ENCODE measurements around the gene NPW.
A peak's percentile ranks its signal among the peaks of the same experiment; 100 is the strongest.
"Not testable (repeated sequence)": the region's sequence is repeated elsewhere in the genome, so short reads cannot be mapped to it uniquely, and the experiment has no call there.

NPW gene

DNA sequence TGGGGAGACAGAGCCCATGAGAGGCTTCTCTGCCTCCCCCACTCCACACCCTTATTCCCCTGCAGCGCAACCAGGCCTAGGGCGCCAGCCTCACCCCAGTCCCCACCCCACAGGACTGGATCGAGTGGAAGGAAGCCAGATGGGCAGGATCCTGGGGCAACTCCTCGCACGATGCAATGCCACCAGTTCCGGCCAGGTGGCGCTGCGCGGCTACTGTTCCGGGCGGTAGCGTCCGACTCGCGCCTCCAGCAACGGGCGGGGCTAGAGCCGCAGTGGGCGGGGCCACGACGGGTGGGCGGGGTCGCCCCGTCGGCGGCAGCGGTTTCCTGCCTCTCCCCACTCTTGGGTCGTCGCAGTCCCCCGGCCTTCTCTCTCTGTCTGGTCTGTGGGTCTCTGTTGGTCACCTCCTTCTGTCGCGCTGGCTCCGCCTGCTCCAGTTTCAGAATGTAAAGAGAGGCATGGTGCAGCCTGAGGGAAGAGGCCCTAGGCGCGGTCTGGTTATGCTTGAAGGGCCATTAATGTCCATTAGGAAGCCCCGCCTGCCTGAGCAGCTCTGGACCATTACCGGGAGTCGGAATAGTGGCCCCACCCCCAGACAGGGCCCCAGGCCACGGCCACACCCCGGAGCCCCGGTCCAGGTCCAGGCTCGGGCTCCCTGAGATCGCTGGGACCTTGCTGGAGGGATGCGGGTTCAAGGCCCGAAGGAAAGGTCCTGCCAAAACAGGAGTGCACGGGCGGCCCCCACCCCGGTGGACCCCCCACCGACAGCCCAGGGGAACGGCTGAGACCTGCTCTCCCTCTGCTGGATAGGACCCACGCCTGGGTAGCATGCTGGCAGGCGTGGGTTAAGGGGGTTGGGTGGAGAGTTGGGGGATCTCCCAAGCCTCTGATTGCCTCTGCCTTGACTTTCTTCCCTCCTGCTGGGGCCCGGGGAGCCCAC lies 3.8 kb downstream of the NPW start:
- DNase-seq, result peak; percentile 63

DNA sequence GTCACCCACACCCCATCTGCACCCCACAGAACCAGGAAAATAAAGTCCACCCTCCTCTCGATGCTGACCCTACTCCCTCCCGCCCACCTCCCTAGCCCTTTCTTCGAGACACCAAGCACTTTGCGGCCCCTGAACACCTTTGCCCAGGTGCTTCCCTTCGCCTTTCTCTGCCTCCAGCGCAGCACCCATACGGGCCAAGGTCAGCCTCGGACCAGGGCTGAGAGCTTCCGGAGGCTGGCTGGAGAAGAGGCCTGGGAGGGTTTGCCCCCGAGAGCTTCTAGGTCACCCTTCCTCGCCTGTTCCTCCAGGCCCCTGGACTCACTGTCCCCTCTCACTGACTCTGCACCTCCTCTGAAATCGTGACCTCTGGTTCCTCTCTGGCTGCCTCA lies 4.4 kb downstream of the NPW start:
- DNase-seq, result no peak

DNA sequence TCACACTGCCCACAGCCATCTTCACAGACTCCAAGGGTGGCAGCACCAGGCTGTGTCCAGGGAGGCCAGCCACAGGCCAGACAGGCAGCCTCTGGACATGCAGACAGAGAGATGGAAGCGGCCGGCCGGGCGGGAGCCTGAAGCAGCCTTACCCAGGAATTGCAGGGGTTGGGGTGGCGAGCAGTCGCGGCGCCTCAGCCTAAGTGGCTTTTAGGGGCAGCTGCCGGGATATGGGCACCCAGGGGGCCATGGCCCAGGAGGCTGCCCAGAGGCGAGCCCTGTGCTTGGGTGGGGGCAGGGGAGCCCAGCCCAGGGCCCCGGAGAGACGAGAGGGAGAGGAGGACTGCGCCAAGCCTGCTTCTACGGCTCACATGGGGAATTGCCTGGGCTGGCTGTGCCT lies 5.7 kb downstream of the NPW start:
- no peak for DNase-seq

DNA sequence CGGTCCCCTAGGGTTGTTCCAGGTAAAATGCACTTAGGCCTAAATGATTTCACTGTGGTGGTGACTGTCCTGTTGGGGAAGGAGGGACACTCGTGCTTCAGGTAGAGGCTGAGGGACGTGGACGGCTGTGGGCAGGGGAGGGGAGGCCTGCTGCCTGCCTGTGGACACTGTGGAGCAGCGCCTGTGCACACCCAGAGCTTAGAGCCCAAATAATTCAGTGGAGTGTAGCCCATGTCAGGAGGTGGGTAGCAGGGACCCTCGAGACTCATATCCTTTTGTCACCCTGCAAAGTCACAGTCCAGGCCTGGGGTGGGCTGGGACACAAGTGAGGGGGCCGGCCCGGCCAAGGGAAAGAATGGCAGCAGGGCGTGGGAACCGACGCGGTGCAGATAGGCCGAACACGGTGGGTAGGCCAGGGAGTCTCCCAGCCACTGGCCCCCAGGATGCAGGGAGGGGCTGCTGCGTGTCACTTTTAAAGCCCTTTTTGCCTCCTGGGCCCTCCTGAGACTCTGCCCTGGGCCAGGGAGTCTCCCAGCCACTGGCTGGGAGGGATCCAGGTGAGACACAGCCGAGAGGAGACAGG lies 6.4 kb downstream of the NPW start:
- no peak for DNase-seq

DNA sequence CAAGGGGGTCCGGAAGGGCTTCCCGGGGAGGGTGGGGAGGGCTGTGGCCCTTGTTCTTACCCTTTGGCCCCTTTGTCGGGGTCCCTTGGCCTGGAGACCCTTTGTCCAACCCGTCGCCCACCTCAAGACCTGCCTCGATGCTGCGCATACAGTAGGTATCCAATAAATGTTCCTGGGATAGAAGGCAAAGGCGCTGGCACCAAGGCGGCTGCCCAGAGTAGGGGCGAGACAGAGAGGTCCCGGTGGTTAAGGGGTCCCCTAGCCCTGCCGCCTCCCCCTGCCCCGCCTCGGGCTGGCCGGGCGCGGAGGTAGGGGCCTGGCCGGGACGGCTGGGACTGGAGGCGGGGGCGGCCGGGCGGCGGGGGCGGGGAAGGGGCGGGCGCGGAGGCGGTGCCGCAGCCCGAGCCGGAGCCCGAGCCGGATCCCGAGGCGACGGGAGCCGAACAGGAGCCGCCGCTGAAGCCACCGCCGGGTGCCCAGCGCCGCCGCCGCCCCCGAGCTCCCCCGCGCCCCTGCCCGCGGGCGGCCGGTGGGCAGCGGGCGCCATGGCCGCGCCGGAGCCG lies 7.0 kb downstream of the NPW start, which contains the start of gene NHERF2:
Gene NHERF2 (plus strand): TSS at position 442 of the 563 bp plus-strand sequence. CDS start 104 bp downstream, at position 546.
- no peak for DNase-seq

DNA sequence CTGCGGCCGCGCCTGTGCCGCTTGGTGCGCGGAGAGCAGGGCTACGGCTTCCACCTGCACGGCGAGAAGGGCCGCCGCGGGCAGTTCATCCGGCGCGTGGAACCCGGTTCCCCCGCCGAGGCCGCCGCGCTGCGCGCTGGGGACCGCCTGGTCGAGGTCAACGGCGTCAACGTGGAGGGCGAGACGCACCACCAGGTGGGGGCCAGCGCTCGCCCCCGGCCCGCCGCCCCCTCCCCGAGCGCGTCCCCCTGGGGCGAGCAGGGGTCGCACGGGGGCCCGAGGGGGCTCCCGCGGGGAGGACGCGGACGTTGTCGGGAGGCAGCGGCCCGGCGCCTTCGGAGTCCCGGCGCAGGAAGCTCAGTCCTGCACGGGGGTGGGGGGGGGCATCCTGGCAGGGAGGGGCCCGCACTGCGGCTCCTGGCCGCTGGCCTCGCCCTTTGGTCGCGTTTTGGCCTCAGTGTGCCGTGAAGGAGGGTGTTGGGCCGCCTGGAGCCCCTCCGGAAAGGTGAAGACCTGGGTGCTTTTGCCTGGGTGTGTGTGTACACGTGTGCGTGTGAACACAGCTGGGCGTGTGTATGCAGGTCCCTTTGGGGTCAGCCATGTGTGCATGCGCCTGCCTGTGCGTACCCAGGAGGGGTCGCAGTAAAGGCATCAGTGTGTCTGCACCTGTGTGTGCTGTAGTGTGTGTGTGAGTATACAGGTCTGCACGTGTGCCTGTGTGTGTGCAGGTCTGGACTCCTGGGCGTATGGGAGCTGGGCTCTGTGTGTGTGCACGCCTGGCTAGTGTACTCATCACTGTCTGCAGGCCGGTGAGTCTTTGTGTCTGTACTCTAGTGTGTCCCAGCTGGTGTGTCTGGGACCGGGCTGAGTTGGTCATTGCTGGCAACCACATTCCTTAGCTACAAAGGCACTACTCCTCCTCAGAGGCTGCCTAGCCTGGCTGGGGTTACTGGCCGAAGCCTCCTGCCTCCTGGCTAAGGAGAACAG lies 7.7 kb downstream of the NPW start:
- no peak for DNase-seq

DNA sequence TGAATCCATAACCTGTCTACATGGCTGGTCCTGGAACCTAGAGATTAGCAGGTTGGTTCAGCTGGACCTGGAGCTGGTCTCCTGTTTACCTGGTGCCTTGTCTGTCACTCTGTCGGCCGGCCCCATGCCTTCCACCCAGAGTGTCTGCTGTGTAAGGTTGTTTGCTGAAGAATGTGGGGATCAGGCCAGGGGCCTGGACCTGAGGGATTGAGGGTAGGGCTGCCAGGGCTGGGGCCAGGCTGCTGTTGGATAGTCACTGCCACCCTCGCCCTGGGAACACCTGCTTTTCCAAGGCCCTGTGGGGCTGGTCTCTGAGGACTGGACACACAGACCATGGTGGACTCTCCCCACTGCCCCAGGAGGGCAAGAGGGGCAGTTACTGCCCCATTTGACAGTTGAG lies 8.6 kb downstream of the NPW start:
- no peak for DNase-seq

DNA sequence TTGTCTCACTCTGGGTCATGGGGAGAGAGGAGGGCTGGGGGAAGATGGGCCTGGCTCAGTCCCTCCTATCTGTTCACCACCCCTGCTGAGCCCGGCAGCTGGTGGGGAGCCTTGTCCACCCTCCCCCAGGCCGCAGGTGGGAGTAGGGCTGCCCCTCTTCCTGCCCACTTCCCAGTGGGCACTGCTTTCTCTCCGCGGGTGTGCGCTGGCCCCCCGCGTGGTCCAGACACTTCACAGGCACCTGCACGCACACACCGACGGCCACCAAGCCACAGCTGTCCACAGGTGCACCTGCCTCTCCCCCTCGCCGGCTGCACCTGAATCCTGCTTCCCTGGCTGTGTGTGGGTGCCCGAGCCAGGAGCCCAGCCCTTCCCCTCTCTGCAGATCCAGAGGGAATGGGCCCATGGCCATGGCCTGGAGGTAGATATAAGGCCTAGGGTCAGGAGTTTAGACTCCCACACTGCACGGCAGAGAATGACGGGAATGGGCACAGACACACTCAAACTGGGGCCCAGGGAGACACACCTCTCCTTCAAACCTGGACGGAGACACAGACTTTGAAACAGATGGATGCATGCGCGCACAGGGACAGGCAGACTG lies 9.1 kb downstream of the NPW start:
- DNase-seq, result no peak

DNA sequence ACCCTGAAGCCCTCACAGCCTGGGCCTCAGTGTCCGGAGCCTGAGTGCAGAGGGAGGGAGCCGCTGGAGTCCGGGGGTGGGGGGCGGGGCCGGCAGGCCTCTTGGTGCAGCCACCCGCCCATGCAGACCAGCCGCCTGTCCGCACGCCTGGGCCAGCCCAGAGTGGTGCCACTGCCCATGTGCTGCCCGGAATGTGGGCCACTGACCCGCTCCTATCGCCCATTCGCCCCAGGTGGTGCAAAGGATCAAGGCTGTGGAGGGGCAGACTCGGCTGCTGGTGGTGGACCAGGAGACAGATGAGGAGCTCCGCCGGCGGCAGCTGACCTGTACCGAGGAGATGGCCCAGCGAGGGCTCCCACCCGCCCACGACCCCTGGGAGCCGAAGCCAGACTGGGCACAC lies 9.8 kb downstream of the NPW start:
- DNase-seq, result no peak

DNA sequence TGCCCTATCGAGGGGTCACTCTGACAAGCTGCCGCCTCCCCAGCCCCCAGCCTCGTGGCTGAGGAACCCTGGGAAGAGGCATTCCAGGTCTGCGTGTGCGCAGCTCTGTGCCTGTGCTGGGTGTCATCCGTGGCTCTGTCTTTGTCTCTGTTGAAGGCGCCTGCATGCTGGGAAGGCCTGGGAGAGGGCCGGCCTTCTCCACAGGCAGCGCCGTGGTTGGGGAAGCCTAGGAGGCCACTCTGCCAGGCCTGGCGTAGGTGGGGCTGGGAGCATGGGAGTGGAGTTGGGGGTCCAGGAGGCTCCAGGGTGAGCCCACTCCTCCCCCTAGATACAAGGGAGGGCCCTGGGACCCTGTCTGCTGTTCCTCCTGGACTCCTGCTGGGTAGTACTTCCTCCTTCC lies 10.5 kb downstream of the NPW start:
- no peak for DNase-seq

DNA sequence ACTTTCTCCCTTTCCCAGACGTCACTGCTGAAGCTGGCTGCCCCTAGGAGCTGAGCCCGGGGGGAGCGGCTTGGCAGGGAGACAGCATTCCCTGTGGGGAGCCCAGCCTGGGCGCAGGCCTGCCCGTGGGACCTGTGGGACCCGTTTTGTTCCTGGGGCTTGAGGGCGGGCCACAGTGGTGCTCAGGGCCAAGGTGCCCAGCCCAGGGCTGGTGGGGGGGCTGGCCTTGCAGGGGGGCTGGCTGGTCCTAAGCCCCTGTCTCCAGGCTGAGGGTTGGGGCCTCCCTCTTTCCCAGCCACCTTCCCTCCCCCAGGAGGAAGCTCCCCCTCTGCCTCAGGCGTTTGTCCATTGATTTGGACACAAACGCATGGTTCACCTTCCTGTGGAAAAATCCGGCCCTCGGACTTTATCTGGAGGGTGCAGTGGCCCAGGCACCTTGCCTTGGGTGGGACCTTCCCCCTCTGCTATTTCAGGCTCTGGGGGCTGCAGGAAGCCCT lies 11.5 kb downstream of the NPW start:
- DNase-seq, result no peak

DNA sequence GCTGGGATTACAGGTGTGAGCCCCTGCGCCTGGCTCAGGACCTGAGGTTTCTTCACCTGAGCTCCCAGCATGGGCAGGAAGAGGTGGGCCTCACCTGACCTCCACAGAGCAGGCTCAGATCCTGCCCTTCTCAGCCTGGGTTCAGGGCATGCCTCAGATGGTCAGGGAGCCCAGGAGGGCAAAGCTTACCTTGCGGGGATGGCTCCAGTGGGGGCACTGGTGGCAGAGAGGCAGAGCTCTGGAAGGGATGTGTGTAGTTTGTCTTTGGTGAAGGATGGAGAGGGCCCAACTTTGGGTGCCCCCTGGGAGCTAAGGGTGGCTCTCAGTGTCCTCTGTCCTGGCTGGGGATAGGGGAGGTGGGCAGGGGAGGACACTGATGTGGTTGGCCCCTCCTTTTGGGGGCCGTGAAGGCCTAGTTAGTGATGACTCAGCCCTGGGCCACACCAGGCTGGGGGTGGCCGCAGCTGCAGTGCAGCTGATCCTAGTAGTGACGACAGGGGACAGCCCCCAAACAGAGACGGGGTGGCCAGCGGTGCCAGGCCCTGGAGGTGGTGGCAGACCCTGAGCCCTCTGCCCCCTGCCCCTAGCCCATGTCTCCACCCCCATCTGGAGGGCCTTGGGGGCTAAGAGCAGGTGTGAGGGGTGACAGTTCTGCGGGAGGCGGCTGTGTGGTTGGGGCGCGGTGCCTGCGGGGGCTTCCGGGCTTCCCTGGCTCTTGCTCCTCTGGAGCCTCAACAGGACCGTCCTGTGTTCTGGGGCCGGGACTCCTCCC lies 12.9 kb downstream of the NPW start:
- no peak for DNase-seq

DNA sequence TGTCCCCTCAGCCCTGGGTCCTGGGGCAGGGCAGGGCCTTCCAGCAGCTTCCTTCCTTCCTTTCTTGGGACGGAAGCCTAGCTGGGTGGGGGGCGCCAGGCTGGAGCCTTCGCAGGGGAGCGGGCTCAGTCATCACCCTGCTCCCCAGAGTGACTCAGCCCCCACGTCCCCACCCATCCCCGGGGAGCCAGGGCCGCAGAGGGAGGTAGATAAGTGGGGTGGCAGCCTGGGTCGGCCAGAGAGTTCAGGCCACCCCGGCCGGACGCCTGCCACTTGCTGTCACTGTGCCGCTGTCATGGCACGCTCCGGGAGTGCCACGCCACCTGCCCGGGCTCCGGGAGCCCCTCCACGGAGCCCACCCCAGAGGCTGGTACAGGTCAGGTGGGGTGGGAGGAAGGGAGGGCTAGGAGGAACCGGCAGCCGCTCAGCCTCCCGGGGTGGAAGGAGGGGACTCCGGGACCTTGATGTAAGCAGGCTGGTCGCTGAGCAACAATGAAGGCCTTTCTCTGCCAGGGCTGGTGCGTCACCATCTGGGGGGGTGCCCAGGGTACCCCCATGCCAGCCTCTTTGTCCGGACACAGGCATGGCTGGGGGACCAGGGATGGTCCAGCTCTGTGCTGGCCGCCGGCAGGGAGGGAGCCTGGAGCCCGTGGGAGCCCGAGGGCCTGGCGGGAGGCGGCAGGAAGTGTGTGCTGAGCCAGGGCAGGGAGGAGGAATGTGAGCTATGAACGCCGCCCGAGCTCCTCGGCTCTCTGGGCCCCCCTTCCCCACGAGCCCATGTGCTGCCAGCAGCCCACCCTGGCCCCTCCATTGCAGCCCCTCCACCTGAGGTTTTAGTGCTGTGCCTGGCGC lies 13.7 kb downstream of the NPW start:
- no peak for DNase-seq

DNA sequence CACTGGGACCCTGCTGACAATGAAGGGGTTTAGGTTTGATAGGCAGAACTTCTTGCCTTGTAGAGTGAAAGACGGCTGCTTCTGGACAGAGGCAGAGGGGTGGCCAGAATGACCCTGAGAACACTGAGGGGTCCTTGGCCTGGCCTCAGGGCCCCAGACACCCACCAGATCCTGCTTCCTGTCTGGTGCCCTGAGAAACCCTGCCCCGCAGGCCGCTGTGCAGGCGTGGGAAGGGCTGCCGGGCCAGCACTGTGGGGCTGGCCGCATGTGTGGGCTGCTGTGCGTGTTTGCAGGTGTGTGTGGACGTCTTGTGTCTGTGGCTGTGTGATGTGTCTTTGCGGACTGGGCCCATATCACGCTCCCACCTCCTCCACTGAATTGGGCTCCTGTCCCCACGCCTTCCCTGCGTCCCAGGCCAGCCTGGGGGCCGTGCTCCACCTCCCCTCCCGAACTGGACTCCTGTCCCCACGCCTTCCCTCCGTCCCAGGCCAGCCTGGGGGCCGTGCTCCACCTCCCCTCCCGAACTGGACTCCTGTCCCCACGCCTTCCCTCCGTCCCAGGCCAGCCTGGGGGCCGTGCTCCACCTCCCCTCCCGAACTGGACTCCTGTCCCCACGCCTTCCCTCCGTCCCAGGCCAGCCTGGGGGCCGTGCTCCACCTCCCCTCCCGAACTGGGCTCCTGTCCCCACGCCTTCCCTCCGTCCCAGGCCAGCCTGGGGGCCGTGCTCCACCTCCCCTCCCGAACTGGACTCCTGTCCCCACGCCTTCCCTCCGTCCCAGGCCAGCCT lies 14.5 kb downstream of the NPW start:
- DNase-seq, result not testable (repeated sequence)

DNA sequence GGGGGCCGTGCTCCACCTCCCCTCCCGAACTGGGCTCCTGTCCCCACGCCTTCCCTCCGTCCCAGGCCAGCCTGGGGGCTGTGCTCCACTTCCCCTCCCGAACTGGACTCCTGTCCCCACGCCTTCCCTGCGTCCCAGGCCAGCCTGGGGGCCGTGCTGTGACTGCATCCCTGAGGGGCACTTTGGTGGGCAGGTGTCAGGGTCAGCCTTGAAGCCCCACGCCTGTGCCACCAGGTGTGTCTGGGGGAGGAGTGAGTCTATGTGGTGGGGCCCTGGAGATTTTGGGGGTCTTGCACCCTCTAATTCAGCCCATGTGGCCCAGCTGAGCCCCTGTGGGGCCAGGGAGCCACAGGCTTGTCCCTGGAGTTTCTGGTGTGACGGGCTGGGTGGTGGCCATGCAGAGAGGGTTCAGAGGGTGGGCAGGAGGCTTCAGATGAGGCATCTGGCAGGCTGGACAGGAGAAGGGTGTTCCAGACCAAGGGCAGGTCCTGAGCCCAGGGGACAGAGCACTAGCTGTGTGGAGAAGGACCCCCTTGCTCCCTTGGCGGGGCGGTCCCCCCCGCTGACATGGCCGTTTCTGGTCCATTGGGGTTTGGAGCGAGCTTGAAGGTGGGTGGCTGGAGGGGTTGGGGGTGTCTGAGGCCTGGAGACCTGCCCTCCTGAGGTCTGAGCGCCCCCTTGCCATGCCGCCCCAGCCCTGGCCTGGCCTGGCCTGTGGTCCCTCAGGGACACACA lies 15.3 kb downstream of the NPW start:
- no peak for DNase-seq

DNA sequence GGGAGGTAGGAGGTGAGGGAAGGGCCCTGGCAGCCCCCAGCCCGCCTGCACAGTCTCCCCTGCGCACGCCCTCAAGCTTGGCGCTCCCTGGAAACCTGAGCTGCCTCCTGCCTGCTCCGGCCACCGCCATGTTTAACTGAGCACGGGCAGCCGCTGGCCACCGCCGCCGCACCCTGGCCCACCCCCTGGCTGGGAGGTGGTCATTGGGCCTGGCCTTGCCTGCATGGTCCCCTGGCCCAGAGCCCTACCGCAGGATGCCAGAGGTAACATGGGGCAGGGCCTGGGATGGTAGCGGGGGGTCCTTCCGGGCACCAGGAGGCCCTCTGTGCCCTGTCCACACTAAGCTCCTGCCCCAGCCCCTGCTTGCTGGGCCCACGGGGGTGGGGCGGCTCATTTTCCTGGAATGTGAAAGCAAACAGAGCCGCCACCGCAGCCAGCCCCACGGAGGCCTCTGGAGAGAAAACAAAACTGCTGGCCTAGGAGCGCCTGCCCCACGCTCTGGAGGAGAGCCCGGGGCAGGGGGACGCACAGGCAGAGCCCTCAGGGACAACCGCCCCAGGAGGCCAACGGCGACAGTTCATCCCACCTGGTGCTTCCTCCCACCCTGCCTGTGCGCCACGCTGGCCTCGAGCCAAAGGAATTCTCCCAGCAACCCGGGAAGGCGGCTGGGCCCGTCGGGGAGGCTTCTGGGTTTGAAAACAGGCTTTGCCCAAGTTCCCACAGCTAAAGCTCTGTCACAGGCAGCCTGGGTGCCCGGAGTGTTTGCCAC lies 16.0 kb downstream of the NPW start:
- DNase-seq, result no peak

DNA sequence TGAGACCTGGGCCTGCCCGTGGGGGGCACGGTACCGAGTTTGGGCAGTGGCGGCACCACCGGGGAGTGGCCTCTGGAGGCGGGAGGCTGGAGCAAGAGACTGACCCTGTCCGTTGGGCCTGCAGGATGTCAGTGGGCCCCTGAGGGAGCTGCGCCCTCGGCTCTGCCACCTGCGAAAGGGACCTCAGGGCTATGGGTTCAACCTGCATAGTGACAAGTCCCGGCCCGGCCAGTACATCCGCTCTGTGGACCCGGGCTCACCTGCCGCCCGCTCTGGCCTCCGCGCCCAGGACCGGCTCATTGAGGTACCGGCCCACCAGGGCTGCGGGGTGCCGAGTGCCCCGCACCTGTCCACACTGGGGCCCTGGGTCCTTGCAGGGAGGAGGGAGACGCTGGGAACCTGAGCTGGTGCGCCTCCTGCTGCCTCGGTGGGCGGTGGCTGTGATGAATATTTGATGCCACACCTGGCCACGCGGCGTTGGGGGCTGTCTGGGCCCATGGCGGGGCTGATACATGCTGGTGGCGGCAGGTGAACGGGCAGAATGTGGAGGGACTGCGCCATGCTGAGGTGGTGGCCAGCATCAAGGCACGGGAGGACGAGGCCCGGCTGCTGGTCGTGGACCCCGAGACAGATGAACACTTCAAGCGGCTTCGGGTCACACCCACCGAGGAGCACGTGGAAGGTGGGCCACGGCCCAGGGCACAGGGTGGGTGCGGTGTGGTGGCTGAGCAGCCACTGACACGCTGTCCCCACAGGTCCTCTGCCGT lies 16.8 kb downstream of the NPW start:
- DNase-seq, result no peak
